Stimulated activated CD4-positive, alpha-beta T cell treated with anti-CD3 and anti-CD28 coated beads, Interleukin-4, amount 100 ng/mL, for 48 hours (primary cell): ENCODE results near the gene GPR82.
"Not testable (repeated sequence)": the region's sequence is repeated elsewhere in the genome, so short reads cannot be mapped to it uniquely, and the experiment has no call there.

ENCODE experiments used
- DNase-seq, 2 donors: peaks; one replicate each; pipeline ENCODE4 v3.0.0-alpha.2; 2020; ENCODE audit warnings: low read depth in 2 of 2

GPR82 gene, protein sequence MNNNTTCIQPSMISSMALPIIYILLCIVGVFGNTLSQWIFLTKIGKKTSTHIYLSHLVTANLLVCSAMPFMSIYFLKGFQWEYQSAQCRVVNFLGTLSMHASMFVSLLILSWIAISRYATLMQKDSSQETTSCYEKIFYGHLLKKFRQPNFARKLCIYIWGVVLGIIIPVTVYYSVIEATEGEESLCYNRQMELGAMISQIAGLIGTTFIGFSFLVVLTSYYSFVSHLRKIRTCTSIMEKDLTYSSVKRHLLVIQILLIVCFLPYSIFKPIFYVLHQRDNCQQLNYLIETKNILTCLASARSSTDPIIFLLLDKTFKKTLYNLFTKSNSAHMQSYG

DNA sequence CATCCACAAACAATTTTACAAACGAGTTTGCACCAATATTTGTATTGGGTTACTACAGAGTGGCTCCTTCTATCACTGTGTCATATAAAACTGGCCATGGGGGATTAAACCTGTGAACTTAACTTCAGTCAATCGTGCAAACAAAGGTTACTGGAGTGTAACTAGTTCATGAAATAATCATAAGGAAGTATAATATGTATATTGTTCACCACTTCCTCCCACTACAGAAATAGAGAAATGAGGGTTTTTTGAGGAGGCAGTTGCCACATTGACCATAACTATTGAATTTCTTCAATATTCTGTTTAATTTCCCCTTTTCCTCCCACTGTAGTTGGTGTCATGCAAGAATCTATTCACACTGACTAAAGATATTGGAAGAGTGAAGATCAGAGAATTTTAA, at the start of gene GPR82:
GPR82 (plus strand) TSS at position 356 of the 400 bp plus-strand sequence. CDS start 2,846 bp downstream, outside the sequence.
- DNase-seq, result no peak

DNA sequence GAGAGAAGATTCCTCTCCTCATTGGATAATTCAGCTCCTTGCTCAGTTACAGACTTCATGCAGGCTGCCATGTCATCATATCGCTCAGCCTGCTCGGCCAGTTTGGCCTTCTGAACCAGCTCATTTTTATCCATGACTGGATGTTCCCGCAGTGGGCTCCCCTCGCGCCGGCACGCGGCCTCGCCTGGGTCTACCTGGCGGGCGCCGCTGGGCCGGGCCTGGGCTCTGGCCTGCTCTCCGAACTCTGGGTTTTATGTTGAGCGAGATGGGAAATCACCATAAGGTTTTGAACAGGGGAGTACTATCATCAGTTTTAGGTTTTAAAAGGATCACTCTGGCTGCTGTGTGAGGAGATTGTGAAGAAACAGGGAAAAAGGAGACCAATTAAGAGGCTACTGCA, 47.6 kb upstream of the GPR82 start:
- not testable (repeated sequence) for DNase-seq

DNA sequence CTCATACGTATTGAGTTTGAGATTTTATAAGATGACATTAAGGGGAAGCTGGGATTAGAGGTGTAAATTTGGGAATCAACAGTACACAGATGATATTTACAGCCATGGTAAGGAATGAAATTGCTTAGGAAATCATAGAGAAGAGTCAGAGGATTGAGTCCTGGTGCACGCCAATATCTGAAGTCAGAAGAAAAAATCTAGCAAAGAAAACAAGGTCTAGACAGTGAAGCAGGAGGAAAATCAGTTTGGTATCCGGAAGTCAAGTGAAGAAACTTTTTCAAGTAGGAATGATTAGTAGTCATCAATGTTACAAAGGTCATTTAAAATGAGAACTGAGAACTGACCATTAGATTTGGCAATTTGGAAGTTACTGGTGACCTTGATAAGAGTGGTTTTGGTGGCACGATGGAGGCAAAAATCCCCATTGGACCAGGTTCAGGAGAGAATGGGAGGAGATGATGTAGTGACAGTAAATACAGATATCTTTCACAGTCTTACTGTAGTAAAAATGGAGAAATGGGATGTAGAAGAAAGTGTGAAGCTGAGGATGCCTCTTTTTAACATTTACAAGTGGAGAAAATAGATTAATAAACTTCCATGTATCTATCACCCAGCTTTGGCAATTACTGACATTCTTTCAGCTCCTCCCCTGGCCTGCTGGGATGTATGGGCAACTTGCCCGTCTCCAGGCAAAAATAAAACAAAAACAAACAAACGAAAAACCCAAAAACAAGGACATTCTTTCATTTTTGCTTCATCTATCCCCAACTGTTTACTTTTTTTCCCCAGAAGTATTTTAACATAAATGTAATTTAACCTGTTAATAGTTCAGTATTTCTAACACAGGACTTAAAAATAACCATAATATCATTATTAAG, 46.6 kb upstream of the GPR82 start:
- DNase-seq, result no peak

DNA sequence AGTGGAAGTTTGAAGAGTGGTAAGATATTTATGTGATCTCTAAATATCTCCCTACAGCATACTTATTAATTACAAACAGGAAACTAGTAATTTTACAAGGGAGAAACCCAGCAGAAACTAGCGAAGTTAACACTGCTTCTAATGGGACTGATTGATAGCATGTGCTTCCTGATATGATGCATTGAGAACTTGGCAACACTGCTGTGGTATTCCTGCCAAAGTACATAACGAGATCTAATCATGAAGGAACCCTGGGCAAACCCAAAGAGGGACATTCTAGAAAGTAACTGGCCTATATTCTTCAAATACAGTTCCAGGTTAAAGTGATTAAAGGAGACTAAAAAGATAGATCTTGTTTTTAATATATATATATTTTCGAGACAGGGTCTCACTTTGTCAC, 39.8 kb upstream of the GPR82 start:
- no peak for DNase-seq

DNA sequence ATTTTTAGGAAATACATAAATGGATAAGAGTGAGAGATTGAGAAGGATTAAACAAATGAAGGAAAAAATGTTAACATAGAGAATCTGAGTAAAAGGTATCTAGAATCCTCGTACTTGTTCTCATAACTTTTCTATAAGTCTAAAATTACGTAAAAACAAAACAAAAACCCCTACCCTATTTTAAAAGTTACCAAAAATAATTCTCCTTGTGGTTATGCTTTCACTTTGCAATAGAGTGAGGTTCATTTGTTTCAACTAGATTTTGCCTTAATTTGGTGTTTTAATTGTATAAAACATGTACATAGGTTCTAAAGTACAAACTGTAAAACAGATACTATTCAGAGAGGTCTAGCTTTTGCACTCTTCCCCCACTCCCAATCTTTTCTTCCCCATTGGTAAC, 39.0 kb upstream of the GPR82 start:
- no peak for DNase-seq

DNA sequence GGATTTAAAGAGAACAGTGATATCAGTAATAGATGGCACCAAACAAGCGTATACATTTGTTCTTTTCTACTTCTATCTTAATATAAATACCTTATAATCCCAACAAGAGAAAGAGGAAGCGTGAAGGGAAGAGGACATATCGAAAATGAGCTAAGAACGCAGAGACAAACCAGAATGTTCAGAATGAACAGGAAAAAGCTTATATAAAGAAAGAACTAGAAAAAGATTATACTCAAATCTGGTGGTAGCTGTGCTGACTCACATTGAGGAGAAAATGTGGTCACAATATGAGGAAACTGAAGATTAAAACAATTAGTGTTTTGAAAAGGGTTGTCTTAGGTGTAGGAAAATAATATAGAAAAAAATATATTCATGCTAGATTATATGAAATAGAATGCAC, 37.2 kb upstream of the GPR82 start:
- no peak for DNase-seq

DNA sequence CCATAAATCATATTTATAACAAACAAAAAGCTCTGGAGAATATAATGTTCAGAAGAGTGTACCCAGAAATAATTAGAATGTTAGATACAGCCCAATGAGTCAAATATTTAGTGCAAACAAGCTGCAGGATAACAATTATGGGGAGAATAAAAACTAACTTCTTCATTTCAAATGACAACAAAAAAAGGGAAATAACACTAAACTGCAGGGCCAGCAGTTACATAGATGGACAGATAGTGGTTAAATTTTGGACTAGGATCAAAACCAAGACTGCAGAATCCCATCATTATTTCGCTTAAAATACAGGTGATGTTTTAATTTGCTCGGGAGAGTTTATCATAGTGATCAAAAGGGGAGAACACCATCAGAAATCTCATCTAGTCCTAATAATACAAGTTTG, 35.8 kb upstream of the GPR82 start:
- DNase-seq, result no peak

DNA sequence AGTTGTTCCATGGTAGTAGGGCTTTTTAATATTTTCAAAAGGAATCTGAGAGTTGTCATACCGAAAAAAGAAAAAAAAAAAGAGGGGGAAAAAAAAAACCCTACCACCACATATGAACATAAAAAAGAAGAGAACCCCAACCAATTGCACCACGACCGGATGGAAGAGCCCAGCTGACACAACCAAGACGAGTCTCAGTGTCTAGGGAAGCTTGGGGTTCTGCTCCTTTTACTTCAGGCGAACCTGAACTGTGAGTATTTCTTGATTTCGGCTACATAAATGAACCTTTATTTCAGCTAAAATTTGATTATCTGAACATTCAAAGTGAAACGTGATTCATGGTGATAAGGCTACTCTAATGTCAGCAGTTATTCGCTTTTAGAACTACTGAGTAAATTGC, 35.1 kb upstream of the GPR82 start, which contains the start of gene GPR34:
GPR34 (plus strand) TSS at position 139 of the 400 bp plus-strand sequence. CDS start 6,661 bp downstream, outside the sequence.
- DNase-seq, result no peak

DNA sequence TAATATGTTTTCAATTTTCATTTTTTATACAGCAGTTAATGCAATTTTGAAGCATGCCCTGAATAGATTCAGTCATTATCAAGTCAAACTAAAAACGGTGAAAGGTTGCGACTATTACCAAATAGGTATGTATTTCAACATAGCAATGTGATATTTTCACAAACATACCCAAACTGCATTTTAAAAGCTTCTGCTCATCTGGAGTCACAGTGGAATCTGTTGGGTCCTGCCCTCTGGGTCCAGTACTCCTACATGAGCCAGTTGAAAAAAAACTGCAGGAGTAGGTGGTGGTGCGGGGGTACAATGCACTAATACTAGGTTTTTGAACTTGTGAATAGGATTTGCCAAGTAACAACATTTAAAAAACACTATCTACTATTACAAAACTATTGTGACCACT, 34.3 kb upstream of the GPR82 start:
- DNase-seq, result no peak

DNA sequence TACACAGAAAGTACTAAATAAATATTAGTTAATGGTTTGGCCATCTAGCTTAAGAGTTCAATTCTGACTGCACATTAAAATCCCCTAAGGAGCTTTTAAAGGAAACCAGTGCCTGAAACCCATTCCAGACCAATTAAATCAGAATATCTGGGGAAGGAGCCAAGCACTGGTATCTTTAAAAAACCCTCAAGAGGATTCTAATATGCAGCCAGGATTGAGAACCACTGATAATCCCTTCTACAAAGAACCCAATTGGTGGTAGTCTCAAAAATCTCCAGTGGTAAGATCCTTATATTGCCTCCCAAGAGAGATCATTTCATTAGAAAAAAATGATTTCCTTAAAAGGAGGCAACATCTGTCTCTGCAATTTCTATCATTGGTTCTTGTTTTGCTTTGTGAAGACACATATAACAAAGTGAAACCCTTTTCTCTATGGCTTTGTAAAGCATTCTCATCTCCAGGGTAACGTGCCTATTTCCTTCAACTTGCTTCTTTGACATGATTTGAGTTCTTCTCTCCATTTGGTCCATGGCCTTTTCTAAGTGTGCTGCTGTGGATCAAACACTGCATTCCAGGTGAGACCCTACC, 31.7 kb upstream of the GPR82 start:
- no peak for DNase-seq

DNA sequence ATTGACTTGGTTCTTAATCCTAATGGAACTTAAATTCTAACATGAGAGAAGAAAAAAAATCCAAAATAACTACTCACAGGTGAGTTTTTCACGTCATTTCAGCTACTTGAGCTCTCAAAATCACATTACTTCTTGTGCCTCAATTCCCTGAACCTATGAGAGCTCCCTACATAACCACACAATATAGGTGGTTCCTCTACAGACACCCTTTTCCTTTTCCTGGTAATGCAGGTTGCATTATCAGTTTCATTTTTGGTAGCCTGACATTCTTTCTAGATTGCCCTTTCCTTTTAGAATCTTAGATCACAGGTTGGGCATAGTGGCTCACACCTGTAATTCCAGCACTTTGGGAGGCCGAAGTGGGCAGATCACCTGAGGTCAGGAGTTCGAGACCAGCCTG, 31.0 kb upstream of the GPR82 start:
- DNase-seq, result no peak

DNA sequence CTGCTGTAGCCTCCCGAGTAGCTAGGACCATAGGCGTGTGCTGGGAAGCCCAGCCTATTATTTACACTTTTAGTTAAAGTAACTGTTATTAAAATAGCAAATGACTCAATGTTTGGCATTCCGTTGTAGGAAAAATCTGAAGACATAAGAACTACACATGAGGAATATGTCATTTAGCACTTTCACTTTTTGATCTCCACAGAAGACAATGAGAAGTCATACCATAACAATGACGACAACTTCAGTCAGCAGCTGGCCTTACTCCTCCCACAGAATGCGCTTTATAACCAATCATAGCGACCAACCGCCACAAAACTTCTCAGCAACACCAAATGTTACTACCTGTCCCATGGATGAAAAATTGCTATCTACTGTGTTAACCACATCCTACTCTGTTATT, 28.6 kb upstream of the GPR82 start:
- DNase-seq, result no peak

DNA sequence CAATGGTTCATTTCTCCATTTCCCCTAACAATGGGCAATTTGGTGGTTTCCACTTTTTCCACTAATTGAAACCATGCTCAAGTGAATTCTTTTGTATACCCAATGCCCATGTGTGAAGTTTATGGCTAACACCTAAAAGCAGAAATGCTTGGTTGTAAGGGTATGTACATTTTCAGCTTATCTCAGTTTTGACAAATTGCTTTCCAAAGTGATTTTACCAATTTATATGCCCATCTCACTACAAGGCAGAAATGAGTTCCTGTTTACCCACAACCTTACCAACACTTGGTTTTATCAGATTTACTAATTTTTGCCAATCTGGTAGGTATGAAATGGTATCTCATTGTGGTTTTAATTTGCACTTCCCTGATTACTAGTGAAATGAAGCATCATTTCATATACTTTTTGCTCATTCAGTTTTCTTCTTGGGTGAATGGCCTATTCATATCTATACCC, 20.4 kb upstream of the GPR82 start:
- DNase-seq, result no peak

DNA sequence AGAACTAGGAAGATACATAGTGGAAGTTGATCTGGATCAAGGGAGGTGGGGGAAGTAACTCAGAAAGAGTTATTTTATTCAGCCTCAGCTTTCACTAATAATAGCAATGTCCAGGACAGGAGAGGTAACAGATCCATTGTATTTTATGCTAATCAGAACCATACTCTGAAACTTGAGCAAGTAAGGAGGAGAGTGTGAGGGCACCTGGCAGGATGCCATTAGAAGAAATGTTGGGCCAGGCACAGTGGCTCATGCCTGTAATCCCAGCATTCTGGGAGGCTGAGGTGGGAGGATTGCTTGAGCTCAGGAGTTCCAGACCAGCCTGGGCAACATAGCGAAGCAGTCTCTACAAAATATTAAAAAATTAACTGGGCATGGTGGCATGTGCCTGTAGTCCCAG, 18.9 kb upstream of the GPR82 start:
- no peak for DNase-seq

DNA sequence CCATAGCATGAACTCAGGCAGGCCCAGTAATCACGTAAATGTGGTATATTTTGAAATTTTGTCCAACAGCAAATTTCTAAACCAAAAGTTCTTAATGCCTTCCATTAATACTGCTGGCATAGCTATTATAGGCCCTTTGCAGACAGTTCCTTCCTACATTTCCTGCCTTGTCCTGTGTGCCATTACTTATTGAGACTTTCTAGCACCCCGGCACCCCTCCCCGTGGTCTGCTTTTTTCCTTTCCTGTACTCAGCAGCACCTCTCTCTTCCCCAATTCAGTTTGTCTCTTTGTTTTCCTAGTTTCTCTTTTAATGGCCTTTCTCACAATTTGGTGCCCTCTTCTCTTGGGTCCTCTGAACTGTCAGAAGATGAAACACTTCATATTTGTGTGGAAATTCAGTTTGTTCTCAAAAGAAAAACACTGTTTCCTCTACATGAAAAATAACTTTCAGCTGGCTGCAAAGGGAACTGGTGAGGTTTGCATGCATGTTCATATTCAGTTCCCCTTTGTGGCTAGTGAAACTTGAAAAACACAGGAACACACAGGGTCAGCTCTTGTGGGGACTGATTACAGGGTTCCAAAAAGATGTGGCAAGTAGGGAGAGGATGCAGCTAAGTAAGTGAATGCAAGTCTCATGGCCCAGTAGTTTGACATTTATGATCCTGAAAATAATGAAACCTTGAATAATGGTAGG, 18.2 kb upstream of the GPR82 start:
- no peak for DNase-seq

DNA sequence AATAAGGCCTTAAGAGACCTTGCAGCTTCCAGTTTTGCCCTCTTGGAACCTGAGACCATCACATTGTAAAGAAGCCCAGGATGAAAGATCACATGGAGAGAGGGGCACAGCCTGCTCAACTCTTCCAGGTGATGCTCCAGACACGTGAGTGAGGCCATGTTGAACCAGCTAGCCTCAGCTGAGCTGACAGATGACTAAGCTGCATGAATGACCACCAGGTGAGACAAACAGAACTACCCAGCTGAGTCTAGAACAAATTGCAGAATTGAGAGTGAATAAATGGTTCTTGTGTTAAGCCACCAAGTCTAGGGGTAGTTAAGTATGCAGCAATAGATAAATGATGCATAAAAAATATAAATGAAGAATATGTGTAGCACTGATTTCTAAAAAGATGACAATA, 16.8 kb upstream of the GPR82 start:
- DNase-seq, result no peak

DNA sequence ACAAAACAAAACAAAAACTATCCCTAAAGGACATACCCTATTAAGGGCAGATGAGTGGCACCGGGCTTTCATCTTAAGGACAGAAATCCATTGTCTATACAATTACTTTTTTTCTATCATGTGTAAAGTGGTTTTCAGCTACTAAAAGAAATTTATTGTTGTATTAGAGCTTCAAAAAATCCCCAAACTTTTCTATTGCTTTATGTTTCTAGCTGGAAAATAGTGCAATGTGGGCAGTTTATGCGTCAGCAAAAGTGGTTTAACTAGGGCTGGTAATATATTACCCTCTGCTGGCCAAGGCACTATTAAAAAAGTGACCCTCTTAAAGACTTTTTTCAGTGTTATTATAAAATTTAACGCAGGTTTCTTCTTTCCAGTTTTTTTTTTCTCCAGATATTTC, 15.5 kb upstream of the GPR82 start:
- no peak for DNase-seq

DNA sequence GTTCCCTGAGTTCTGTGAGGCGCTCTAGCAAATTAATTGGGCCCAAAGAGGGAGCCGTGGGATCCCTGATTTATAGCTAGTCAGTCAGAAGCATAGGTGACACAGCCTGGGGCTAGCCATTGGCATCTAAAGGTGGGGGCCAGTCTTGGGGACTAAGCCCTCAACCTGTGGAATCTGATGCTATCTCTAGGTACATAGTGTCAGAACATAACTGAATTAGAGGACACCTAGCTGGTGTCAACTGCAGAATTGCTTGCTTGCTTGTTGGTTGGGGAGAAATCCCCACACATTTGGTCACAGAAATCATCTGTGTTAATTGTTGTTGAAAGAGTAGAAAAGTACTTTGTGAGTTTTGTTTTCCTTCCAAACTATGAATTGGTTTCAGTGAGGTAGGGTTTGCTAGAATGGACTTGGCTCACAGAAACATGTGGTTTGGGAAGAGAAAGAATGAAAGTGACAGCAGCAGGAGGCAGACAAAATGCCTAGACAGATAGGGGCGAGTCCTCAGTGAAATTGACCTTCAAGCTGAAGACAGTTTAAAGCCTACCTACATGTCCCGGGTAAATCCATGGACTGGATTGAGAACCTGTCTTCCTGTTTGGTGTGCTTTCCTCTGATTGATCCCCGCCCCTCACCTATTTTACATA, 12.8 kb upstream of the GPR82 start:
- no peak for DNase-seq

DNA sequence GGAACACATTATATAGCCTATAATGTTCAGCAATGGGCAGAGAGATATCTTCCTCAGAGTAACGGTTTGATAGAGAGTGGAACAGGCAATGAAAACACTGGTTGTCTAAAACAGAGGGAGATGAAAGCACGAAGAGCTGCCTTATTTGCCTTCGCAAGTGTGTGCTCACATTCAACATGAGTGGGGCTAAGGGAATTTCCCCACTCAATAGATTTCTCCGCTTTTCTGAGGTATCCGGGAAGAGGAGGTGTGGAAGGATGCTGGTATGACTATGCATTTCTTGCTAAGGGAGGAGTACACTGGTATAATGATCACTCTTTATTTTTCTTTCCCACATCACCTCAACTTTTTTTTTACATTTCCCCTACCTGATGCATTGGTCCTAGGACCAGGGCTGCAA, 7.8 kb upstream of the GPR82 start:
- no peak for DNase-seq

DNA sequence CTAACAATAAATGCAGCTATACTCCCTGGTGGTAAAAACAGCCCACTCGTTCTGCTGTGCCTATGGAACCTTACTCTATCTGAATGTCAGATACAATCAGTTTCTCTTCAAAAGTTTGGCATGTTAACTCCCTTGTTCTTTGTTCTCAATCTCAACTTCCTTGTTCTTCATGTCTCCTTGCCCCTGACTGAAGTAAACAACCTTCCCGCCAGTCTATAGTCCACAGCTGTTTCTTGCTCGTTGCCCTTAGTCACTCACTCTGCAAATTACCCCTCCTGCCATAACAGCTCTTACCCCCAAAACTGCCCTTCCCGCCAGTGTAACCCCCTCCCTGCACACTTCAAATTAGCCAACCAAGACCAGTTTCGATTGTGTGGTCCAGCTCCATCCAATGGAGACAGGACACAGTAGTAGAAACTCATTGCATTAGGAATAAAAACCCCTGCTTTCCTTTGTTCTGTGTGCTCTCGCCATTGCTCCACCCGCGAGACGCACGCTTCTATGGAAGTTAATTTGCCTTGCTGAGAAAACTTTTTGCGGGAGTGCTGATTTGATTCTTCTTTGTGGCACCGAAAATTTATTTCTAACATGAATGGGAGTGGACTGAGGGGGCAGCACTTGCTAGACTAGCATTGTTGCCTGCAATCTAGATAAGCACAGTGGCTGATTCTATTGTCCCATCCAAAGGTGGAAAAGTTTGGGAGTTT, 7.1 kb upstream of the GPR82 start:
- DNase-seq, result no peak
